Measurements from ENCODE around the gene DCDC1.

Gene DCDC1

DNA sequence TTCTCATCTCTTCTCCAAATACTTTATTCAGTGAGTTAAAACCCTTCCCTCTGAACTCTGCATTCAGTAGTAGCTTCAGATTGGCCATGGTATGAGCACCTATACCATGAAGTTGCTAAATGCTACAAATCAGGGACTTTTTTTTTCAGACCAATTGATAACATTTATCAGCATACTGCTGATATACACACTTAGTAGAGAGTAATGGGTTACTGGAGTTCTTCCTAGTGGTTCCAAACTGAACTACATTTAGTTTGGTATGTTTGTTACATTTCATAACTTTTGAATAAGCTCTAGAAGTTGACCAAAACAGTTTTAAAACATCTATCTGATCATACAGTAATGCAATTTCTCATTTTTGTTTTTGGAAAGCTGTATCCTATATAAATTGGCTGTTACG, 104.7 kb downstream of the DCDC1 start:
- in situ Hi-C loops (cut with HindIII; ENCODE audit: low sequenced_read_pairs), result no loop called here
- DNase-seq (ENCODE audit: low read depth), result no peak
- TF ChIP-seq, protein P1, sequence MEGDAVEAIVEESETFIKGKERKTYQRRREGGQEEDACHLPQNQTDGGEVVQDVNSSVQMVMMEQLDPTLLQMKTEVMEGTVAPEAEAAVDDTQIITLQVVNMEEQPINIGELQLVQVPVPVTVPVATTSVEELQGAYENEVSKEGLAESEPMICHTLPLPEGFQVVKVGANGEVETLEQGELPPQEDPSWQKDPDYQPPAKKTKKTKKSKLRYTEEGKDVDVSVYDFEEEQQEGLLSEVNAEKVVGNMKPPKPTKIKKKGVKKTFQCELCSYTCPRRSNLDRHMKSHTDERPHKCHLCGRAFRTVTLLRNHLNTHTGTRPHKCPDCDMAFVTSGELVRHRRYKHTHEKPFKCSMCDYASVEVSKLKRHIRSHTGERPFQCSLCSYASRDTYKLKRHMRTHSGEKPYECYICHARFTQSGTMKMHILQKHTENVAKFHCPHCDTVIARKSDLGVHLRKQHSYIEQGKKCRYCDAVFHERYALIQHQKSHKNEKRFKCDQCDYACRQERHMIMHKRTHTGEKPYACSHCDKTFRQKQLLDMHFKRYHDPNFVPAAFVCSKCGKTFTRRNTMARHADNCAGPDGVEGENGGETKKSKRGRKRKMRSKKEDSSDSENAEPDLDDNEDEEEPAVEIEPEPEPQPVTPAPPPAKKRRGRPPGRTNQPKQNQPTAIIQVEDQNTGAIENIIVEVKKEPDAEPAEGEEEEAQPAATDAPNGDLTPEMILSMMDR (IDR thresholded peaks at IDR 0.05; ENCODE audit: low read depth, low read length, missing control alignments), result no peak
- H3K4me3 ChIP-seq (ENCODE audit: low read depth, low read length), result no peak overlapping the region

DNA sequence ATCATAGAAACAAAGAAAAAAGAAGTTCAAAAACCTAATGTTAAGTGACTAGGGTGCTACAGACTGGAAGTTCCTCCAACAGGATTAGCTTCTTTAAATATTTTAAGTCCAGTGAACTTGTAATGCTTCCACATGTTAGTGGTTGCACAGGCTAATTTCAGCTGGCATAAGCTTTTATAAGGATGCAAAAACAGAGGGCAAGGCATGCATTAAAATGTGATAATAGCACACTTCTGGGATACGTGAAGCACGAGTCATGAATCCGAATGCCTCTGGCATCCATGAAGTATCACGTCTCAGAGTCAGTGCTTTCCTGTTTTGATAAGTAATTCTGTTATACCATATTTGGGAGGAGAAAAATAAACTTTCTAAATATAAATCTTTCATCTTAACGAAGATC, 106.8 kb downstream of the DCDC1 start:
- DNase-seq (ENCODE audit: low read depth), result peak; percentile 11

DNA sequence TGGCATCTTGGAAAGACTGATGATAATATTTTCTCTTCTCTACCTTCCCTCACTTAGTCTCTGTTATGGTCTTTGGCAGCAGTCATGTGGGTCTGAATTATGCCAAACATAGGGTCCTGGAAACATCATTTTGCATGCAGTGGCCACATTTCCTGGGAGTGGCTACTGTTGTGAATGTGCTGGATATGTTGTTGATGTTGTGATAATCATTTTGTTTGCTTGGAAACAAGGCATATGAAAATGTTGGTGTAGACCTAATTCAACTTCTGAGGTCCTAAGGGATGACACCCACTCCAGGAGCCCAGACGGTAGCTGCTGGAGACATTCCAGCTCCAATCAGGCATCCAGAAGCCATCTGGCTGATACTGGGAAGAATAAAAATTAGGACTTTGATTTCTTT, 109.7 kb downstream of the DCDC1 start:
- in situ Hi-C loops (cut with HindIII; ENCODE audit: low sequenced_read_pairs), result no loop called here
- TF ChIP-seq, protein P1 (IDR thresholded peaks at IDR 0.05; ENCODE audit: low read depth, low read length, missing control alignments), result no peak
- DNase-seq (ENCODE audit: low read depth), result no peak

More for the DNA sequence above, 106.8 kb downstream of the DCDC1 start:
- no peak overlapping the region for H3K4me3 ChIP-seq (ENCODE audit: low read depth, low read length)
- TF ChIP-seq, protein P1 (IDR thresholded peaks at IDR 0.05; ENCODE audit: low read depth, low read length, missing control alignments), result no peak
- in situ Hi-C loops (cut with HindIII; ENCODE audit: low sequenced_read_pairs), result no loop called here

DNA sequence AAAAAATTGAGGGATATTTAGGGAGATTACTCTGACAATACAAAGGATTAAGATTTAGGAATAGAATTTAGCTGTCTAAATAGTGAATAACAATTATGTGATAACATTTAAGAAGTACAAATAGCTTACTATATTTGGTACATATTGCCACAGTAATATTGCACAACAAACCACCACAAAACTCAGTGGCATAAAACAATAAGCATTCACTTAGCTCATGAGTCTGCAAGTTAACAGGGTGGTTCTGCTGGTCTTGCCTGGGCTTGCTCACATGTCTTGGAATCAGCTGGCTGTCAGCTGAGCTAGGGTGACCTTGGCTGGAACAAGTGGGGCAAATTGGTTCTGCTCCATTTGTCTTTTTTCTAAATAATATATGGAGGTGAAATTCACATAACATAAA, 115.1 kb downstream of the DCDC1 start:
- in situ Hi-C loops (cut with HindIII; ENCODE audit: low sequenced_read_pairs), result no loop called here
- DNase-seq (ENCODE audit: low read depth), result no peak

More for the DNA sequence above, 109.7 kb downstream of the DCDC1 start:
- no peak overlapping the region for H3K4me3 ChIP-seq (ENCODE audit: low read depth, low read length)

DNA sequence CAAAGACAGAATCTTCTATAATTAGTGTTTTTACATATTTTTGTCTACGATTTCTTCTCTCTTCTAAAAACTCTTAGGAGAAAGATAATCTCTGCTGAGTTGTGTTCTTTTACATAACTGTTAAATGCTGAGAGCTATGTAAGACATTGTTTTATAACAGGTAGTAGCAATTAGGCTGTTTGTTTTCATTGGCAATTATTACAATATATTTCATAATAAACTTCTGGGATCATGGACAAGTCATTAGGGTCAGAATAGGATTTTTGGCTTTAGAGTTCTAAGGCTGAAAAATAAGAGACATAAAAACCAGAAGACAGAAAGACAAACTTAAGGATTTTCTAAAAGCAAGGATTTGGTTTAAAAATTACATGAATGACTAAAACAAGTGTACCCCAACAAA, 120.8 kb downstream of the DCDC1 start:
- in situ Hi-C loops (cut with HindIII; ENCODE audit: low sequenced_read_pairs), result no loop called here
- no peak for DNase-seq (ENCODE audit: low read depth)
- H3K4me3 ChIP-seq (ENCODE audit: low read depth, low read length), result no peak overlapping the region
- TF ChIP-seq, protein P1 (IDR thresholded peaks at IDR 0.05; ENCODE audit: low read depth, low read length, missing control alignments), result no peak

More for the DNA sequence above, 115.1 kb downstream of the DCDC1 start:
- TF ChIP-seq, protein P1 (IDR thresholded peaks at IDR 0.05; ENCODE audit: low read depth, low read length, missing control alignments), result no peak
- H3K4me3 ChIP-seq (ENCODE audit: low read depth, low read length), result no peak overlapping the region

DNA sequence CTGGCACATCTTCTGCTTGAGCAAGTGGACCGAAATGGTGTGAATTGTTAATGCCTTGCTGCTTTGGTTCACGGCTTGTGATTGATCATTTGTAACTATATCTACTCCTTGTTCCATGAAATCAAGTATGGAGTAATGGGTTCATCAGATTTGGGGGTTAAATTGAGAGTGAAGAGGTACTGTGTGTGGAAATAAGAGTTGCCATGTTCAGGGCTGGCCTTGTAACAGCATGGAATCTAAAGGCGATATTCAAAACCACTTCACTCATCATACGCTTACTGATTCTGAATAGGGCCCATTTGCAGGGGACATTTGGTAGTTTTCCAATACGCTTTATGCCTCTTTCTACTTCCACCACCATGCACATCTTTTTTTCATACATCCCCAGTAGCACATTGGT, 122.2 kb downstream of the DCDC1 start:
- in situ Hi-C loops (cut with HindIII; ENCODE audit: low sequenced_read_pairs), result no loop called here
- no peak for DNase-seq (ENCODE audit: low read depth)
- H3K4me3 ChIP-seq (ENCODE audit: low read depth, low read length), result no peak overlapping the region
- TF ChIP-seq, protein P1 (IDR thresholded peaks at IDR 0.05; ENCODE audit: low read depth, low read length, missing control alignments), result no peak

Measured in astrocyte of the cerebellum (primary cell).